Measurements from ENCODE around the gene METTL6.

DNA sequence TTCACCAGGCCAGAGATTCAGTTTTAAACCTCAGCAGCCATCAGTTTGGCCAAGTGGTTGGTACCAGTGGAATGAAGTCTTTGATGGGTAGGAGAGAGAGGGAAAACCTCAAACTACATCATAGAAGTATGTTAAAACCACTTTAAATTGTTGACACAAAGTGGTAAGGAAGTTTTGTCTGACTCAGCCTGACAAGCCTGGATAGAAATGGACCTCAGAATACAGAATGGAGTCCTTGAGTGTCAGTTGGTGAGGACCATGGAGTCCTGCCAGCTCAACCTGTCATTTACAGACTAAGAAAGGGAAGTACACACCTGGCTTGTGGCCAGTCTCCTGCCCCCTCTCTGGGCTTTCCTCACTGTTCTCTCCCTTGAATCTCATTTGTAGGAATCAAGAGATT, 12.1 kb upstream of the METTL6 start:
- TF ChIP-seq GABPA (IDR thresholded peaks at IDR 0.05; ENCODE audit: low read depth) (no peak), CHD2 (IDR thresholded peaks at IDR 0.05; ENCODE audit: low read length, partially characterized antibody) (no peak)

Measured in SK-N-SH (cell line).